HL-60 (cell line): ENCODE data around the gene MME.

Experiments used
- CTCF ChIP-seq: IDR thresholded peaks from one replicate; pipeline ENCODE4 v1.5.1; 2011; ENCODE audit warnings: low read length, control low read depth, inconsistent platforms; ENCODE audit not compliant: insufficient read depth
- GABPA ChIP-seq: IDR thresholded peaks from 2 replicates; pipeline ENCODE4 v1.6.1; 2012; ENCODE audit warnings: low read depth

- TF ChIP-seq CTCF (no peak), GABPA (no peak)
Observed at GRCh38 chr3:155103686-155104085, 23.6 kb downstream of the MME start.
